Astrocyte (in vitro differentiated cells and primary cell): ENCODE measurements around the gene SLC12A6.

Experiments
- EZH2 ChIP-seq: IDR thresholded peaks from 2 replicates; pipeline ENCODE4 v1.6.1; 2012; ENCODE audit warnings: mild to moderate bottlenecking, low read length, inconsistent platforms; ENCODE audit not compliant: insufficient read depth
- TF ChIP-seq, protein P1 (sequence below): IDR thresholded peaks from 2 replicates; pipeline ENCODE4 v1.5.1; 2011; ENCODE audit warnings: low read depth, mild to moderate bottlenecking, inconsistent platforms, low read length, moderate library complexity; ENCODE audit not compliant: insufficient read depth

- TF ChIP-seq, protein P1, sequence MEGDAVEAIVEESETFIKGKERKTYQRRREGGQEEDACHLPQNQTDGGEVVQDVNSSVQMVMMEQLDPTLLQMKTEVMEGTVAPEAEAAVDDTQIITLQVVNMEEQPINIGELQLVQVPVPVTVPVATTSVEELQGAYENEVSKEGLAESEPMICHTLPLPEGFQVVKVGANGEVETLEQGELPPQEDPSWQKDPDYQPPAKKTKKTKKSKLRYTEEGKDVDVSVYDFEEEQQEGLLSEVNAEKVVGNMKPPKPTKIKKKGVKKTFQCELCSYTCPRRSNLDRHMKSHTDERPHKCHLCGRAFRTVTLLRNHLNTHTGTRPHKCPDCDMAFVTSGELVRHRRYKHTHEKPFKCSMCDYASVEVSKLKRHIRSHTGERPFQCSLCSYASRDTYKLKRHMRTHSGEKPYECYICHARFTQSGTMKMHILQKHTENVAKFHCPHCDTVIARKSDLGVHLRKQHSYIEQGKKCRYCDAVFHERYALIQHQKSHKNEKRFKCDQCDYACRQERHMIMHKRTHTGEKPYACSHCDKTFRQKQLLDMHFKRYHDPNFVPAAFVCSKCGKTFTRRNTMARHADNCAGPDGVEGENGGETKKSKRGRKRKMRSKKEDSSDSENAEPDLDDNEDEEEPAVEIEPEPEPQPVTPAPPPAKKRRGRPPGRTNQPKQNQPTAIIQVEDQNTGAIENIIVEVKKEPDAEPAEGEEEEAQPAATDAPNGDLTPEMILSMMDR: peak; percentile 81
- no peak for TF ChIP-seq EZH2
Observed at GRCh38 chr15:34241376-34242330, 95.9 kb downstream of the SLC12A6 start.
